SK-N-SH treated with all-trans-retinoic acid at 6 μM for 48 hours (cell line): ENCODE data around the gene LEAP2.

Experiments used
- ATAC-seq: fragments of 200-7000 bp; cut with Tn5 transposase; 3 replicates; pipeline ENCODE4 v1.9.1; 2020; ENCODE audit warnings: mild to moderate bottlenecking, moderate library complexity
- CREB5 ChIP-seq: fragments of 250-450 bp; sonication (Bioruptor Pico); IDR thresholded peaks from 2 replicates; pipeline ENCODE4 v1.5.1; 2020; ENCODE audit warnings: low read depth, mild to moderate bottlenecking, moderate library complexity
- CSDC2 ChIP-seq: fragments of 250-450 bp; sonication (Bioruptor Pico); IDR thresholded peaks from 2 replicates; pipeline ENCODE4 v1.5.0; 2020; ENCODE audit warnings: mild to moderate bottlenecking, moderate library complexity
- CSRNP3 ChIP-seq: fragments of 250-450 bp; sonication (Bioruptor Pico); IDR thresholded peaks from 2 replicates; pipeline ENCODE4 v1.5.1; 2021; ENCODE audit warnings: mild to moderate bottlenecking, moderate library complexity
- ESRRG ChIP-seq: fragments of 250-450 bp; sonication (Bioruptor Pico); IDR thresholded peaks from 2 replicates; pipeline ENCODE4 v1.6.1; 2021; ENCODE audit warnings: mild to moderate bottlenecking
- GLIS3 ChIP-seq: fragments of 250-450 bp; sonication (Bioruptor Pico); IDR thresholded peaks from 2 replicates; pipeline ENCODE4 v1.5.0; 2020; ENCODE audit warnings: mild to moderate bottlenecking, moderate library complexity
- ISL1 ChIP-seq: fragments of 250-450 bp; sonication (Bioruptor Pico); IDR thresholded peaks from 2 replicates; pipeline ENCODE4 v2.1.2; 2022; ENCODE audit warnings: mild to moderate bottlenecking, moderate library complexity
- OSR1 ChIP-seq: fragments of 250-450 bp; sonication (Bioruptor Pico); IDR thresholded peaks from 2 replicates; pipeline ENCODE4 v1.8.0; 2022; ENCODE audit warnings: moderate library complexity, mild to moderate bottlenecking, inconsistent platforms
- POU6F1 ChIP-seq: fragments of 250-450 bp; sonication (Bioruptor Pico); IDR thresholded peaks from 2 replicates; pipeline ENCODE4 v1.8.0; 2021; ENCODE audit warnings: low read depth, mild to moderate bottlenecking, moderate library complexity, borderline replicate concordance
- PPARA ChIP-seq: fragments of 250-450 bp; sonication (Bioruptor Pico); IDR thresholded peaks from 2 replicates; pipeline ENCODE4 v1.5.0; 2020; ENCODE audit warnings: mild to moderate bottlenecking, borderline replicate concordance
- RARB ChIP-seq: fragments of 250-450 bp; sonication (Bioruptor Pico); IDR thresholded peaks from 2 replicates; pipeline ENCODE4 v1.8.0; 2021; ENCODE audit warnings: mild to moderate bottlenecking, moderate library complexity
- SNAI2 ChIP-seq: fragments of 250-450 bp; sonication (Bioruptor Pico); IDR thresholded peaks from 2 replicates; pipeline ENCODE4 v1.5.0; 2020; ENCODE audit warnings: mild to moderate bottlenecking, moderate library complexity
- TCF4 ChIP-seq: fragments of 250-450 bp; sonication (Bioruptor Pico); IDR thresholded peaks from 2 replicates; pipeline ENCODE4 v1.8.0; 2021; ENCODE audit warnings: mild to moderate bottlenecking, moderate library complexity, borderline replicate concordance
- TOX ChIP-seq: fragments of 250-450 bp; sonication (Bioruptor Pico); IDR thresholded peaks from 2 replicates; pipeline ENCODE4 v1.8.0; 2021; ENCODE audit warnings: mild to moderate bottlenecking, moderate library complexity, borderline replicate concordance
- TSHZ2 ChIP-seq: fragments of 250-450 bp; sonication (Bioruptor Pico); IDR thresholded peaks from 2 replicates; pipeline ENCODE4 v1.5.0; 2020; ENCODE audit warnings: mild to moderate bottlenecking, moderate library complexity
- ZC3H10 ChIP-seq: fragments of 250-450 bp; sonication (Bioruptor Pico); IDR thresholded peaks from 2 replicates; pipeline ENCODE4 v1.5.1; 2021; ENCODE audit warnings: mild to moderate bottlenecking, moderate library complexity
- ZFP3 ChIP-seq: fragments of 250-450 bp; sonication (Bioruptor Pico); IDR thresholded peaks from 2 replicates; pipeline ENCODE4 v1.5.0; 2020; ENCODE audit warnings: mild to moderate bottlenecking, moderate library complexity
- ZFP30 ChIP-seq: fragments of 450-650 bp; formaldehyde crosslinking; IDR thresholded peaks from 2 replicates; pipeline ENCODE4 v1.5.0; 2022; ENCODE audit warnings: mild to moderate bottlenecking, moderate library complexity
- ZNF565 ChIP-seq: fragments of 450-650 bp; formaldehyde crosslinking; conservative IDR thresholded peaks from 2 replicates; pipeline ENCODE4 v1.5.0; 2020; ENCODE audit warnings: low read depth, mild to moderate bottlenecking, moderate library complexity
- ZNF70 ChIP-seq: fragments of 450-650 bp; formaldehyde crosslinking; IDR thresholded peaks from 2 replicates; pipeline ENCODE4 v1.5.0; 2020; ENCODE audit warnings: mild to moderate bottlenecking, moderate library complexity
- TF ChIP-seq, protein P1 (sequence below): fragments of 250-450 bp; sonication (Bioruptor Pico); IDR thresholded peaks from 2 replicates; pipeline ENCODE4 v1.8.0; 2020; ENCODE audit warnings: mild to moderate bottlenecking, moderate library complexity, borderline replicate concordance

The LEAP2 gene

DNA sequence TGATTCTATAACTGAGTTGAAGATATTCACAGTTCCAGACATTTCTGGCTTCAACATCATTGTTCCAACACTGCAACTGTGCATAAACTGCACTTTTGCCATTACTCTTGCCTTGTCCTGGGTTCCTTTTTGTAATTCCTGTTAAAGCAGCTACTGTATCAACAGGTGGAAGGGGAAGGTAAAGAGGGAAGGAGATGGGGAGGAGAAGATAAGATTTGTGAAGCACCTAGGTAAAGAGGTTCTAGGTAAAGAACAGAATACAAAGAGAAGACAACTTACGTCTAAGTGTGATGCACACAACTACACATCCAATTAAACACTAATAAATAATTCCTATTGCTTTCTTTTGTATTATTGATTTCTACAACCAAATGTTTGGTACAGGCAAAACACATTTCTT is 36.2 kb downstream of the LEAP2 start:
- TF ChIP-seq ISL1 (CRISPR knock-in tag): no peak
- TF ChIP-seq PPARA (CRISPR knock-in tag): no peak
- no peak for TF ChIP-seq ZFP3 (CRISPR knock-in tag)
- no peak for TF ChIP-seq CSRNP3
- no peak for TF ChIP-seq SNAI2 (CRISPR knock-in tag)
- no peak for TF ChIP-seq ZFP30
- TF ChIP-seq, protein P1, sequence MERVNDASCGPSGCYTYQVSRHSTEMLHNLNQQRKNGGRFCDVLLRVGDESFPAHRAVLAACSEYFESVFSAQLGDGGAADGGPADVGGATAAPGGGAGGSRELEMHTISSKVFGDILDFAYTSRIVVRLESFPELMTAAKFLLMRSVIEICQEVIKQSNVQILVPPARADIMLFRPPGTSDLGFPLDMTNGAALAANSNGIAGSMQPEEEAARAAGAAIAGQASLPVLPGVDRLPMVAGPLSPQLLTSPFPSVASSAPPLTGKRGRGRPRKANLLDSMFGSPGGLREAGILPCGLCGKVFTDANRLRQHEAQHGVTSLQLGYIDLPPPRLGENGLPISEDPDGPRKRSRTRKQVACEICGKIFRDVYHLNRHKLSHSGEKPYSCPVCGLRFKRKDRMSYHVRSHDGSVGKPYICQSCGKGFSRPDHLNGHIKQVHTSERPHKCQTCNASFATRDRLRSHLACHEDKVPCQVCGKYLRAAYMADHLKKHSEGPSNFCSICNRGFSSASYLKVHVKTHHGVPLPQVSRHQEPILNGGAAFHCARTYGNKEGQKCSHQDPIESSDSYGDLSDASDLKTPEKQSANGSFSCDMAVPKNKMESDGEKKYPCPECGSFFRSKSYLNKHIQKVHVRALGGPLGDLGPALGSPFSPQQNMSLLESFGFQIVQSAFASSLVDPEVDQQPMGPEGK (CRISPR knock-in tag): no peak
- no peak for TF ChIP-seq GLIS3 (CRISPR knock-in tag)
- no peak for TF ChIP-seq CSDC2 (CRISPR knock-in tag)
- no peak for TF ChIP-seq POU6F1 (CRISPR knock-in tag)
- TF ChIP-seq TOX (CRISPR knock-in tag): no peak
- no peak for TF ChIP-seq TSHZ2 (CRISPR knock-in tag)
- TF ChIP-seq OSR1 (CRISPR knock-in tag): no peak
- TF ChIP-seq RARB (CRISPR knock-in tag): no peak
- ATAC-seq: no peak

DNA sequence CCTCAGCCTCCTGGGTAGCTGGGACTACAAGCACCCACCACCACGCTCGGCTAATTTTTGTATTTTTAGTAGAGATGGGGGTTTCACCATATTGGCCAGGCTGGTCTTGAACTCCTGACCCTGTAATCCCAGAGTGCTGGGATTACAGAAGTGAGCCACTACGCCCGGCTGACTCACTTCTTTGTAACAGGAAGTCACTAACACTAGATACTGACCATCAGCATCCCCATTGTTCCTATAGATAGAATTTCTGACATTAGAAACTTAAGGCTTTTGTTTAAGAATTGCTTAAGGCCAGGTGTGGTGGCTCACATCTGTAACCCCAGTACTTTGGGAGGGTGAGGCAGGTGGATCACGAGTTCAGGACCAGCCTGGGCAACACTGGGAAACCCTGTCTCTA is 42.2 kb downstream of the LEAP2 start:
- no peak for TF ChIP-seq ZNF70 (CRISPR knock-in tag)
- no peak for ATAC-seq

GRCh38 chr5:132916086-132916485 is 42.6 kb downstream of the LEAP2 start:
- ATAC-seq: no peak

More at GRCh38 chr5:132916086-132916485, 42.6 kb downstream of the LEAP2 start:
- TF ChIP-seq TSHZ2 (CRISPR knock-in tag): no peak
- TF ChIP-seq GLIS3 (CRISPR knock-in tag): no peak
- no peak for TF ChIP-seq PPARA (CRISPR knock-in tag)
- TF ChIP-seq, protein P1 (CRISPR knock-in tag): no peak
- TF ChIP-seq ZFP3 (CRISPR knock-in tag): no peak
- no peak for TF ChIP-seq POU6F1 (CRISPR knock-in tag)
- TF ChIP-seq ZFP30: no peak
- TF ChIP-seq SNAI2 (CRISPR knock-in tag): no peak
- no peak for TF ChIP-seq TCF4 (CRISPR knock-in tag)
- TF ChIP-seq RARB (CRISPR knock-in tag): no peak
- TF ChIP-seq OSR1 (CRISPR knock-in tag): no peak
- TF ChIP-seq ESRRG (CRISPR knock-in tag): no peak
- no peak for TF ChIP-seq ZNF70 (CRISPR knock-in tag)
- TF ChIP-seq ZNF565: no peak
- no peak for TF ChIP-seq ZC3H10
- TF ChIP-seq CREB5 (CRISPR knock-in tag): no peak
